SK-N-SH (cell line): ENCODE data around the gene ARHGEF28. TPM values are rescaled to one million over a fixed set of nuclear protein-coding genes. Genes with fewer than 3 reads are reported as not detected.

Source experiments
- CTCF ChIA-PET: fragments of 300-600, 350-600 bp; formaldehyde crosslinking; extraction: SDS; loops from one replicate; lab custom pipeline; 2021; lab: Yijun Ruan, JAX
- POLR2A ChIA-PET: fragments of 350-600 bp; sonication (Branson Sonifier 250); formaldehyde crosslinking; extraction: SDS; loops from one replicate; lab custom pipeline; 2020; ENCODE audit warnings: antibody characterized with exemption, inconsistent platforms; lab: Yijun Ruan, JAX
- DNase-seq: peaks from one replicate; pipeline ENCODE4 v3.0.0; 2012
- H2AFZ ChIP-seq: fragments of 200-600 bp; sonication (generic); 2 replicates; pipeline ENCODE4 v1.8.1; 2016; ENCODE audit warnings: antibody characterized with exemption, mild to moderate bottlenecking, low read depth
- H3F3A ChIP-seq: fragments of 200-600 bp; sonication (generic); replicated peaks from 2 replicates; pipeline ENCODE3; 2016; ENCODE audit warnings: antibody characterized with exemption, mild to moderate bottlenecking; ENCODE audit not compliant: insufficient read depth
- H3K27ac ChIP-seq, 2 experiments: fragments of 200-500 bp in 1 of 2; fragments of 200-600 bp in 1 of 2; sonication (Bioruptor generic) in 1 of 2; sonication (generic), shearing (Covaris generic) in 1 of 2; 2 replicates each; pipeline versions ENCODE4 v1.5.1 to v1.6.1; 2014 to 2016; ENCODE audit warnings: low read depth in 2 of 2, inconsistent platforms in 1 of 2, low read length in 1 of 2, mild to moderate bottlenecking in 1 of 2, mixed read lengths in 1 of 2
- H3K27me3 ChIP-seq: fragments of 200-600 bp; sonication (generic), shearing (Covaris generic); 2 replicates; pipeline ENCODE4 v1.6.1; 2016; ENCODE audit warnings: mixed run types; ENCODE audit not compliant: insufficient read depth
- H3K36me3 ChIP-seq, 2 experiments: fragments of 200-500 bp in 1 of 2; fragments of 200-600 bp in 1 of 2; sonication (Bioruptor generic) in 1 of 2; sonication (generic) in 1 of 2; replicated peaks in 1 of 2; 2 replicates each; pipeline versions ENCODE3 to v1.5.1; 2014 to 2016; ENCODE audit warnings: low read length in 1 of 2, mild to moderate bottlenecking in 1 of 2; ENCODE audit not compliant: insufficient read depth in 2 of 2, control insufficient read depth in 1 of 2
- H3K4me1 ChIP-seq, 2 experiments: fragments of 200-500 bp in 1 of 2; fragments of 200-600 bp in 1 of 2; sonication (Bioruptor generic) in 1 of 2; sonication (generic), shearing (Covaris generic) in 1 of 2; 2 replicates each; pipeline versions ENCODE4 v1.5.1 to v1.6.1; 2014 to 2016; ENCODE audit warnings: low read depth in 1 of 2, low read length in 1 of 2, mixed run types in 1 of 2; ENCODE audit not compliant: insufficient read depth in 2 of 2, control insufficient read depth in 1 of 2
- H3K4me2 ChIP-seq: fragments of 200-600 bp; sonication (generic), shearing (Covaris generic); 2 replicates; pipeline ENCODE4 v1.6.1; 2017; ENCODE audit warnings: mixed run types
- H3K4me3 ChIP-seq, 2 experiments: fragments of 200-500 bp in 1 of 2; fragments of 200-600 bp in 1 of 2; sonication (Bioruptor generic) in 1 of 2; sonication (generic), shearing (Covaris generic) in 1 of 2; 2 replicates each; pipeline versions ENCODE4 v1.5.1 to v1.8.1; 2014 to 2016; ENCODE audit warnings: low read depth in 2 of 2, inconsistent platforms in 1 of 2, low read length in 1 of 2, mild to moderate bottlenecking in 1 of 2, mixed read lengths in 1 of 2, moderate library complexity in 1 of 2
- H3K79me2 ChIP-seq: fragments of 200-600 bp; sonication (generic); 2 replicates; pipeline ENCODE4 v1.8.1; 2017; ENCODE audit warnings: mild to moderate bottlenecking; ENCODE audit not compliant: insufficient read depth
- H3K9ac ChIP-seq: fragments of 200-600 bp; sonication (generic); 2 replicates; pipeline ENCODE4 v1.6.1; 2017; ENCODE audit warnings: mixed run types
- H3K9me2 ChIP-seq: fragments of 200-600 bp; sonication (generic); 2 replicates; pipeline ENCODE4 v1.6.1; 2017; ENCODE audit warnings: mixed run types
- H3K9me3 ChIP-seq: fragments of 200-600 bp; sonication (generic); 2 replicates; pipeline ENCODE4 v1.6.1; 2017; ENCODE audit warnings: mixed run types, mild to moderate bottlenecking, moderate library complexity
- H4K20me1 ChIP-seq: fragments of 200-600 bp; sonication (generic); 2 replicates; pipeline ENCODE4 v1.6.1; 2017; ENCODE audit warnings: mild to moderate bottlenecking, mixed run types; ENCODE audit not compliant: insufficient read depth
- EZH2phosphoT487 ChIP-seq: fragments of 200-600 bp; sonication (generic); IDR thresholded peaks from 2 replicates; pipeline ENCODE4 v1.6.1; 2017; ENCODE audit warnings: low read depth, mixed run types, mild to moderate bottlenecking, antibody characterized with exemption, moderate library complexity, borderline replicate concordance
- FOXJ3 ChIP-seq: sonication (generic); formaldehyde crosslinking; IDR thresholded peaks from 2 replicates; pipeline ENCODE4 v1.5.1; 2020; ENCODE audit warnings: mild to moderate bottlenecking, missing genetic modification reagents
- FOXM1 ChIP-seq: IDR thresholded peaks from 2 replicates; pipeline ENCODE4 v1.4.0; 2012; ENCODE audit warnings: low read depth, mild to moderate bottlenecking
- JUND ChIP-seq: IDR thresholded peaks from 2 replicates; pipeline ENCODE4 v1.4.0; 2012
- PBX3 ChIP-seq: IDR thresholded peaks from 2 replicates; pipeline ENCODE4; 2012
- POLR2AphosphoS5 ChIP-seq: IDR thresholded peaks from 2 replicates; pipeline ENCODE4 v1.6.1; 2012; ENCODE audit warnings: low read depth, low read length
- RCOR1 ChIP-seq: fragments of 150-350 bp; IDR thresholded peaks from 2 replicates; pipeline ENCODE4 v1.6.1; 2017; ENCODE audit warnings: antibody characterized with exemption, low read length
- REST ChIP-seq: IDR thresholded peaks from 2 replicates; pipeline ENCODE4 v1.6.1; 2012; ENCODE audit warnings: mild to moderate bottlenecking, low read depth, low read length, moderate library complexity
- SMC3 ChIP-seq: IDR thresholded peaks from 2 replicates; pipeline ENCODE4 v1.6.1; 2012; ENCODE audit warnings: low read depth, low read length, improper control_type of control experiment
- TCF12 ChIP-seq: IDR thresholded peaks from 2 replicates; pipeline ENCODE4 v1.4.0; 2012
- TEAD4 ChIP-seq: IDR thresholded peaks from 2 replicates; pipeline ENCODE4 v1.4.0; 2012; ENCODE audit warnings: mild to moderate bottlenecking, borderline replicate concordance; ENCODE audit not compliant: insufficient read depth
- WGBS: methylation state at CpG from one replicate; pipeline ENCODE4 v1.1.6; 2017; ENCODE audit warnings: low lambda C conversion rate; 5-methylcytosine and 5-hydroxymethylcytosine counted together
- polyA plus RNA-seq, 3 experiments: library from polyadenylated mRNA; depleted of rRNA; stranded (reverse); fragments of >200 nt; gene quantifications; 2 replicates each; pipeline ENCODE4 v1.2.3, GENCODE V29; 2012

Gene ARHGEF28
- polyA plus RNA-seq, 1 of the 3 experiments (the other 2 are of a cell fraction): 4.2 TPM

GRCh38 chr5:73826301-73827105 is 200.5 kb downstream of the ARHGEF28 start:
- 78% methylated on average over 7 of the region's 7 CpGs for WGBS
- peaks cover 0 to 21% of the 10 kb centered on the region in 2 experiments; a peak in 1 of 4 replicates for H3K4me1 ChIP-seq
- no peaks in the 10 kb centered on the region for H3K79me2 ChIP-seq
- ChIA-PET CTCF (interaction anchor here (1.4 kb wide), 1 partner anchor 235 kb away, joined by 3 read pairs; no protein-coding TSS in a partner anchor), POLR2A (no interaction called here)
- no peak overlapping the region for H2AFZ ChIP-seq
- DNase-seq: no peak
- no peak for TF ChIP-seq TEAD4
- H3F3A ChIP-seq: no peaks in the 10 kb centered on the region
- H4K20me1 ChIP-seq: no peaks in the 10 kb centered on the region
- H3K9me3 ChIP-seq: no peaks in the 10 kb centered on the region
- H3K9me2 ChIP-seq: no peaks in the 10 kb centered on the region
- H3K36me3 ChIP-seq: no peaks in the 10 kb centered on the region
- H3K4me2 ChIP-seq: no peak overlapping the region
- H3K4me3 ChIP-seq: no peak overlapping the region
- no peaks in the 10 kb centered on the region for H3K27me3 ChIP-seq
- H3K9ac ChIP-seq: no peak overlapping the region
- no peak overlapping the region for H3K27ac ChIP-seq

GRCh38 chr5:73827106-73827450 is 201.1 kb downstream of the ARHGEF28 start:
- H3K4me1 ChIP-seq: peaks cover 0 to 19% of the 10 kb centered on the region in 2 experiments; a peak in 1 of 4 replicates
- no peaks in the 10 kb centered on the region for H3K36me3 ChIP-seq
- TF ChIP-seq EZH2phosphoT487 (no peak), FOXJ3 (no peak), FOXM1 (no peak), POLR2AphosphoS5 (no peak), JUND (no peak), RCOR1 (no peak), REST (no peak), PBX3 (no peak), TCF12 (no peak), SMC3 (no peak), TEAD4 (no peak)
- TF ChIP-seq, all 33 proteins: peak for 0
- Histone ChIP-seq H3K4me2 (no peak overlapping the region), H3K4me3 (no peak overlapping the region), H3K9me2 (no peaks in the 10 kb centered on the region), H3K79me2 (no peaks in the 10 kb centered on the region), H3F3A (no peaks in the 10 kb centered on the region), H4K20me1 (no peaks in the 10 kb centered on the region), H3K27me3 (no peaks in the 10 kb centered on the region), H3K9me3 (no peaks in the 10 kb centered on the region), H3K9ac (no peak overlapping the region), H2AFZ (no peak overlapping the region), H3K27ac (no peak overlapping the region)
- CTCF ChIA-PET: interaction anchor here (1.4 kb wide), 1 partner anchor 236 kb away, joined by 3 read pairs; no protein-coding TSS in a partner anchor
- no peak for DNase-seq
- POLR2A ChIA-PET: no interaction called here
- WGBS: 81% methylated on average over 1 of the region's 1 CpG
